NCI-H1092 treated with DMSO at 0.1 percent for 48 hours (cell line): ENCODE results near the gene EFNA5.
"Not testable (repeated sequence)": the region's sequence is repeated elsewhere in the genome, so short reads cannot be mapped to it uniquely, and the experiment has no call there.

Source experiments
- DNase-seq: peaks from one replicate; lab custom pipeline; 2025; lab: John Stamatoyannopoulos, UW

EFNA5 gene

GRCh38 chr5:107365320-107366109, 305.2 kb downstream of the EFNA5 start:
- DNase-seq: no peak

DNA sequence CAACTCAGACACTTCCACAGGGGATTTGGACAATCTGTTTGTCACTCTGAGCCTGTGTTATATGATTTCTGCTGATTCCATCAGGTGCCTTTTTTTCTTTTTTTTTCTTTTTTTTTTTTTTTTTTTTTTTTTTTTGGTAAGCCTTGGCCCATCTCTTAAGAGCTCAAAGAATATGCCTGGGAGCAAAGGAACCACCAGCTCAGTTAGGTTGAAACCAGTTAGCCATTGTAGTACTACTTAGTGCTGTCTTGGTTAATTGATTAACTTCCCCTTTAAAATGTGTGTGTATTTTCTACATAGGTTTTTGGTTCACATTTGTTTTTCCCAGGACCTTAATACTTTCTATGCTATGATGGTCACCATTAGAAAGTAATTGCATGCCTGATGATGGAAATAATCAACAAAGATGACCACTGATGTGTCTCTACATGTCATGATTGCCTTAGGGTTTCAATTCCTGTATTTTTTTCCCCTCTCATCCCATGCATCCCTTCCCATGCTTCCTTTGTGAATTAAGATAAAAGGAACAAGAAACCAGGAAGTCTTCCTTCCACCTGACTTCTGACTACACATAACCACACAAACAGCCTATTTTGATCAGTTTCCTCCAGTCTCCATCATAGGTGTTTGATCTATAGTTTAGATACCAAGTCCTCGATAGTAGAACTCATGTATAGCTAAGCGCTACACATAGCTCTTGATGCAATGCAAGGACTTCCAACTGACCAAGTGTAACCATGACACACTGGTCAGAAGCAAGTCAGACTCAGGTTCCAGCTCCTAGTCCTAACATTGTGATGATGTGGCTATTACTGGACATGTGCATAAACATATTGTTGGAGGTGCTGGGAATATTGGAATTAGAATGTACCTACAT, 306.1 kb downstream of the EFNA5 start:
- no peak for DNase-seq

GRCh38 chr5:107363768-107364167, 307.0 kb downstream of the EFNA5 start:
- no peak for DNase-seq

GRCh38 chr5:107361945-107362344, 308.8 kb downstream of the EFNA5 start:
- DNase-seq: no peak

DNA sequence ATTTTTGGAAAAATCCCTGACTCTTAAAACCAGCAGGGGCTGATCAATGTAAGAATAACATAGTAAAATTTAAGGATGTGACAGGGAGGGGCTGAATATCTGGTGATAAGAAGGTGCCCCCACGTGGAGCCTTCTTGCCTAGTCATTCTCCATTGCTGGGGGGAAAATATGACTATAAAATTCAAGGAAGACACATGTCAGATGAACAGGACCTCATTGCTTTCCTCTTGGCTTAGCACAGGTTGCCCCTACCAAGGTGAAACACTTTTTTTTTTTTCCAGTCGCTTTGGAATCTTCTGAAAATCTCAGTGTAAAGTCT, 310.9 kb downstream of the EFNA5 start:
- no peak for DNase-seq

GRCh38 chr5:107359033-107359915, 311.5 kb downstream of the EFNA5 start:
- no peak for DNase-seq

- DNase-seq: no peak
These were observed 313.8 kb downstream of the EFNA5 start for GRCh38 chr5:107356891-107357290.

DNA sequence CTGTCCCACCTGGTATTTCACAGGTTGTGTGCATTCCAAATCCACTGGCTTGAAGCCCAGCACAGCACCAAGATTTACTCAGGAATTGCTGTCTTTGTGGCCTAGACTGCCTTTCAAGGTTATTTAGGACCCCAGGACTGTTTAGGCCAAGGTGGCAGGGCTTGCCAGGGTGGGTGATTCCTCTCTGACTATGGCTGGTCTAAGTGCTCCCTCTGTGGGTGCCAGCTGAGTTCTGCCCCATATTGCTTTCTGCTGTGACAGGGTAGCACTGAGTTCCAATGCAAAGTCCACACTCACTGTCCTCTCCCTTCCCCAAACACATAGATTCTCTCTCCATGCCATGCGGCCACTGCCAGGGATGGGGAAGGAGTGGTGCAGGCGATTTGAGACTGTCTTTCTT, 318.2 kb downstream of the EFNA5 start:
- DNase-seq: no peak

GRCh38 chr5:107346580-107346979, 324.2 kb downstream of the EFNA5 start:
- not testable (repeated sequence) for DNase-seq

GRCh38 chr5:107342371-107342770, 328.4 kb downstream of the EFNA5 start:
- DNase-seq: no peak

GRCh38 chr5:107341376-107342084, 329.2 kb downstream of the EFNA5 start:
- DNase-seq: no peak

GRCh38 chr5:107340631-107341030, 330.1 kb downstream of the EFNA5 start:
- DNase-seq: no peak

DNA sequence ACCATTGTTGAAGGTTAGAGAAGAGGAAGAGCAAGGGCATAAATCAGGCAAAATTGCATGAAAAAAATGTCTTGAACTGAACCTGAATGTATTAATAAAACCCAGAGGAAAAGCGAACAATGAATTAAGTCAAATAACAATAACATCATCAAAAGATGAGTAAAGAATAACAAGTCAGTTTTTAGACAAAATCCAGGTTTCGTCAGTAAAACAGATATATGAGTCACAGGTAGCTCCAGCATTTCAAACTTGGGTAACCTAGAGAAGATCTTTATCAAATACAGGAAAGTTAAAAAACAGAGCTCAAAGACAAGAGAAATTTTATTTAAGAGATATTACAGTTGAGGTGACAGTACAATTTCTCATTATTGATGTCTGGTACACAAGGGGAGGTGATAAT, 332.4 kb downstream of the EFNA5 start:
- DNase-seq: no peak

- no peak for DNase-seq
These were observed 333.5 kb downstream of the EFNA5 start for GRCh38 chr5:107337281-107337680.

GRCh38 chr5:107331882-107332281, 338.9 kb downstream of the EFNA5 start:
- DNase-seq: no peak

DNA sequence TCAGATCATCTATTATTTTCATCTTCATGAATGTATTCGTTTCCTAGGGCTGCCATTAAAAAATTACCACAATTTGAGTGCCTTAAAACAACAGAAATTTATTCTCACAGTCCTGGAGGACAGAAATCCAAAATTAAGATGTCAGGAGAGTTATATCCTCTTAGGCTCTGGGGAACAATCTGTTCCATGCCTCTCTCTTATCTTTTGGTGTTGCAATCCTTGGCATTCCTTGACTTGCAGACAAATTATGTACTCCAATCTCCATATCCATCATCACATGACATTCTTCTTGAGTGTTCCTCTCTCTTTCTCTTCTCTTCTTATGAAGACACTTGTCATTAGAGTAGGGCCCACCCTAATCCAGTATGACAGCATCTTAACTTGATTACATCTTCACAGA, 339.4 kb downstream of the EFNA5 start:
- DNase-seq: no peak

GRCh38 chr5:107330903-107331302, 339.8 kb downstream of the EFNA5 start:
- DNase-seq: no peak

- DNase-seq: no peak
These were observed 340.9 kb downstream of the EFNA5 start for GRCh38 chr5:107329850-107330249.
